PC-3 (cell line): ENCODE data around the gene ABHD1. TPM values are rescaled to one million over a fixed set of nuclear protein-coding genes. Genes with fewer than 3 reads are reported as not detected.

Experiments used
- ATAC-seq: fragments of 200-7000 bp; cut with Tn5 transposase; 2 replicates; pipeline ENCODE4 v1.9.1; 2020; ENCODE audit warnings: mild to moderate bottlenecking, moderate library complexity
- BruUV-seq: library from RNA; stranded (reverse); fragments of 400-500 nt; replicated peaks from 2 replicates; lab custom pipeline; 2021; lab: Mats Ljungman, UMichigan
- CTCF ChIA-PET: fragments of 300-600 bp; sonication (Branson Sonifier 250); formaldehyde crosslinking; loops from one replicate; lab custom pipeline; 2022; ENCODE audit warnings: antibody characterized with exemption; lab: Charles Lee
- POLR2A ChIA-PET: fragments of 300-600 bp; sonication (Branson Sonifier 250); formaldehyde crosslinking; loops from one replicate; lab custom pipeline; 2022; ENCODE audit warnings: antibody characterized with exemption; ENCODE audit not compliant: unreplicated experiment; lab: Charles Lee
- DNase-seq: peaks from one replicate; pipeline ENCODE4 v3.0.0-alpha.2; 2015
- H2AFZ ChIP-seq: fragments of 300-600 bp; sonication (generic); 2 replicates; pipeline ENCODE4 v1.6.0; 2016; ENCODE audit warnings: antibody characterized with exemption, low read length
- H3F3A ChIP-seq: fragments of 300-600 bp; sonication (generic); one replicate; pipeline ENCODE4 v1.6.0; 2017; ENCODE audit warnings: antibody characterized with exemption, low read length, control low read depth, mild to moderate bottlenecking; ENCODE audit not compliant: unreplicated experiment
- H3K27ac ChIP-seq: fragments of 300-600 bp; sonication (generic); 2 replicates; pipeline ENCODE4 v1.5.1; 2016; ENCODE audit warnings: mild to moderate bottlenecking, low read length
- H3K27me3 ChIP-seq: fragments of 300-600 bp; sonication (generic); 2 replicates; pipeline ENCODE4 v1.6.1; 2016; ENCODE audit warnings: low read length, mixed read lengths
- H3K36me3 ChIP-seq: fragments of 300-600 bp; sonication (generic); 2 replicates; pipeline ENCODE4 v1.6.1; 2016; ENCODE audit warnings: low read depth, mixed run types, low read length, mixed read lengths
- H3K4me1 ChIP-seq: fragments of 300-600 bp; sonication (generic); 2 replicates; pipeline ENCODE4 v1.5.1; 2016; ENCODE audit warnings: low read length; ENCODE audit not compliant: insufficient read depth
- H3K4me2 ChIP-seq: fragments of 300-600 bp; sonication (generic); 2 replicates; pipeline ENCODE4 v1.6.0; 2016; ENCODE audit warnings: low read length
- H3K4me3 ChIP-seq: fragments of 300-600 bp; sonication (generic); 2 replicates; pipeline ENCODE4 v1.5.1; 2016; ENCODE audit warnings: mild to moderate bottlenecking, low read length, mixed read lengths
- H3K79me2 ChIP-seq: fragments of 300-600 bp; sonication (generic); 2 replicates; pipeline ENCODE4 v1.6.1; 2017; ENCODE audit warnings: low read length, mixed read lengths
- H3K9ac ChIP-seq: fragments of 300-600 bp; sonication (generic); 2 replicates; pipeline ENCODE4 v1.6.0; 2016; ENCODE audit warnings: mild to moderate bottlenecking, low read length
- H3K9me2 ChIP-seq: fragments of 300-600 bp; sonication (generic); replicated peaks from 2 replicates; pipeline ENCODE4 v1.6.1; 2016; ENCODE audit warnings: mixed run types, low read length, mixed read lengths
- H3K9me3 ChIP-seq: fragments of 300-600 bp; sonication (generic); 2 replicates; pipeline ENCODE4 v1.6.1; 2016; ENCODE audit warnings: low read length, mixed read lengths
- H4K20me1 ChIP-seq: fragments of 300-600 bp; sonication (generic); 2 replicates; pipeline ENCODE4 v1.6.1; 2016; ENCODE audit warnings: low read length, mixed read lengths
- CTCF ChIP-seq: fragments of 300-600 bp; sonication (generic); conservative IDR thresholded peaks from 2 replicates; pipeline ENCODE4 v1.5.1; 2017; ENCODE audit warnings: antibody characterized with exemption, low read depth, mild to moderate bottlenecking, low read length
- EZH2 ChIP-seq: fragments of 300-600 bp; sonication (generic); IDR thresholded peaks from one replicate; pipeline ENCODE4 v1.6.1; 2017; ENCODE audit warnings: antibody characterized with exemption, mild to moderate bottlenecking, low read length; ENCODE audit not compliant: unreplicated experiment
- EZH2phosphoT487 ChIP-seq: fragments of 300-600 bp; sonication (generic); IDR thresholded peaks from 2 replicates; pipeline ENCODE4 v1.6.1; 2018; ENCODE audit warnings: mild to moderate bottlenecking, antibody characterized with exemption, low read length, borderline replicate concordance
- intact Hi-C: fragments of 100-400 bp; cut with micrococcal nuclease; formaldehyde crosslinking; loops from 2 replicates; pipeline ENCODE4 v1.9.0; 2023
- total RNA-seq: library from RNA; depleted of rRNA; stranded (reverse); fragments of >200 nt; gene quantifications from 2 replicates; pipeline ENCODE4 v1.2.3, GENCODE V29; 2014

Gene ABHD1
- total RNA-seq, 1 experiment from 2014 or later = 0.36 TPM

DNA sequence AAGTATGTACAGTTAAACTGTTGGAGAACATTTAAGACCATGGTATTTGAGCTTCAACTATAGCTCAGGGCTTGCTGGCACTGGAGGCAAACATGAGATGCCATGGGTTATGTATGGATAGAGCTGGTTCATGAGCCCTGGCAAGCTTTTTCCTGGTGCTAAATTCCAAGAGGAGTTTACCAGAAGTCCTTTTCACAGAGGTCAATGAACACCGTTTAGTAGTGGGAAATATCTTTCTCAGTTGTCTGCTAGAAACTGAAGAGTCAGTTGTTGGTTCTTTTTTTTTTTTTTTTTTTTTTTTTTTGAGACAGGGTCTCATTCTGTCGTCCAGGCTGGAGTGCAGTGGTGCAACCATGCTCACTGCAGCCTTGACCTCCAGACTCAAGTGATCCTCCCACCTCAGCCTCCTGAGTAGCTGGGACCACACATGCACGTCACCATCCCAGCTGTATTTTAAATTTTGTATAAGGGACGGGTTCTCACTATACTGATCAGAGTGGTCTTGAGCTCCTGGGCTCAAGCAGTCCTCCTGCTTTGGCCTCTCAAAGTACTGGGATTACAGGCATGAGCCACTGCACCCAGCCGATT is 35.7 kb upstream of the ABHD1 start:
- H3K9ac ChIP-seq = no peak overlapping the region
- H4K20me1 ChIP-seq = no peaks in the 10 kb centered on the region
- no peak for ATAC-seq
- H3K27ac ChIP-seq = no peak overlapping the region
- H3K4me1 ChIP-seq = peaks cover 14% of the 10 kb centered on the region; the same call in 1 of the 2 replicates
- no peak overlapping the region; the same call in 1 of the 2 replicates for H3K4me3 ChIP-seq
- H3K27me3 ChIP-seq = no peaks in the 10 kb centered on the region
- no peak overlapping the region for H2AFZ ChIP-seq
- intact Hi-C loops = no loop called here
- H3K79me2 ChIP-seq = no peaks in the 10 kb centered on the region
- no peaks in the 10 kb centered on the region for H3K36me3 ChIP-seq
- H3K9me3 ChIP-seq = no peaks in the 10 kb centered on the region
- no TSS peak for BruUV-seq
- no peak for TF ChIP-seq EZH2phosphoT487
- TF ChIP-seq CTCF = no peak
- TF ChIP-seq EZH2 = no peak
- POLR2A ChIA-PET = interaction anchor here (0.7 kb wide), 1 partner anchor 206 kb away, joined by 39 read pairs; no protein-coding TSS in a partner anchor
- H3K9me2 ChIP-seq = no peaks in the 10 kb centered on the region
- CTCF ChIA-PET = interaction anchor here (0.6 to 1.3 kb wide), 3 partner anchors 9 to 126 kb away, joined by 3 to 6 read pairs (median 4); no protein-coding TSS in a partner anchor
- H3K4me2 ChIP-seq = peak overlapping the region; percentile 98
- H3F3A ChIP-seq = no peaks in the 10 kb centered on the region
- no peak for DNase-seq

- no peaks in the 10 kb centered on the region for H3K9me2 ChIP-seq
- TF ChIP-seq EZH2phosphoT487 = no peak
- TF ChIP-seq EZH2 = no peak
- no peak for TF ChIP-seq CTCF
- H4K20me1 ChIP-seq = no peaks in the 10 kb centered on the region
- H2AFZ ChIP-seq = no peak overlapping the region
- H3K27me3 ChIP-seq = no peaks in the 10 kb centered on the region
- H3F3A ChIP-seq = no peaks in the 10 kb centered on the region
- H3K4me2 ChIP-seq = no peak overlapping the region
- no TSS peak for BruUV-seq
- no peak overlapping the region for H3K4me3 ChIP-seq
- intact Hi-C loops = no loop called here
- ChIA-PET CTCF (no interaction called here), POLR2A (no interaction called here)
- ATAC-seq (no peak), DNase-seq (no peak)
- H3K4me1 ChIP-seq = peaks cover 14% of the 10 kb centered on the region; the same call in 1 of the 2 replicates
- H3K9me3 ChIP-seq = no peaks in the 10 kb centered on the region
- H3K27ac ChIP-seq = no peak overlapping the region
- no peak overlapping the region for H3K9ac ChIP-seq
- no peaks in the 10 kb centered on the region for H3K36me3 ChIP-seq
- H3K79me2 ChIP-seq = no peaks in the 10 kb centered on the region
Measured at GRCh38 chr2:27088634-27089033, 35.0 kb upstream of the ABHD1 start.
